ENCODE measurements around the gene NLGN1.

DNA sequence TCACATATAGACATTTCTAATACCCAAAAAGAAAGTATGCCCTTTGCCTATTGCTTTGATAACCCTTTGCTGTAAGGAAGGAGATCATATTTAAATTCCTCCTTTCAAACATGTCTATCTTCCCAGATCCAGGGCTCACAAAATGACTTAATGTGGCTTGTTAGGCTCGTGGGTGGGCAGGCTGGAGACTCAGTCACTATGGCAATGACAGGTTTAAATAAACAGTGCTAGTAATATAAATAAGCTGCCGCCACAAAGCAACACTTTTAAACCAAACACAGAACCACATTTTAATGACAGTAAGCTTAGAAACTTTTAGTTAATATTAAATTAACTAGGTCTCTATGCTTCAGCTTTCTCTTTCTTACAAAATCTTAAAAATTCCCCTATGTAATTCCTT lies 845.6 kb downstream of the NLGN1 start:
- TF ChIP-seq SIN3A (IDR thresholded peaks at IDR 0.05; ENCODE audit: borderline replicate concordance, insufficient read depth, low read length) (no peak), POLR2AphosphoS5 (IDR thresholded peaks at IDR 0.05; ENCODE audit: low read depth, low read length) (no peak), TAF1 (IDR thresholded peaks at IDR 0.05; ENCODE audit: borderline replicate concordance, insufficient read depth, low read length) (no peak), FOXP2 (optimal IDR thresholded peaks at IDR 0.05; ENCODE audit: borderline replicate concordance, extremely low read depth, extremely low read length, insufficient read depth) (no peak)
- TF ChIP-seq, protein P1, sequence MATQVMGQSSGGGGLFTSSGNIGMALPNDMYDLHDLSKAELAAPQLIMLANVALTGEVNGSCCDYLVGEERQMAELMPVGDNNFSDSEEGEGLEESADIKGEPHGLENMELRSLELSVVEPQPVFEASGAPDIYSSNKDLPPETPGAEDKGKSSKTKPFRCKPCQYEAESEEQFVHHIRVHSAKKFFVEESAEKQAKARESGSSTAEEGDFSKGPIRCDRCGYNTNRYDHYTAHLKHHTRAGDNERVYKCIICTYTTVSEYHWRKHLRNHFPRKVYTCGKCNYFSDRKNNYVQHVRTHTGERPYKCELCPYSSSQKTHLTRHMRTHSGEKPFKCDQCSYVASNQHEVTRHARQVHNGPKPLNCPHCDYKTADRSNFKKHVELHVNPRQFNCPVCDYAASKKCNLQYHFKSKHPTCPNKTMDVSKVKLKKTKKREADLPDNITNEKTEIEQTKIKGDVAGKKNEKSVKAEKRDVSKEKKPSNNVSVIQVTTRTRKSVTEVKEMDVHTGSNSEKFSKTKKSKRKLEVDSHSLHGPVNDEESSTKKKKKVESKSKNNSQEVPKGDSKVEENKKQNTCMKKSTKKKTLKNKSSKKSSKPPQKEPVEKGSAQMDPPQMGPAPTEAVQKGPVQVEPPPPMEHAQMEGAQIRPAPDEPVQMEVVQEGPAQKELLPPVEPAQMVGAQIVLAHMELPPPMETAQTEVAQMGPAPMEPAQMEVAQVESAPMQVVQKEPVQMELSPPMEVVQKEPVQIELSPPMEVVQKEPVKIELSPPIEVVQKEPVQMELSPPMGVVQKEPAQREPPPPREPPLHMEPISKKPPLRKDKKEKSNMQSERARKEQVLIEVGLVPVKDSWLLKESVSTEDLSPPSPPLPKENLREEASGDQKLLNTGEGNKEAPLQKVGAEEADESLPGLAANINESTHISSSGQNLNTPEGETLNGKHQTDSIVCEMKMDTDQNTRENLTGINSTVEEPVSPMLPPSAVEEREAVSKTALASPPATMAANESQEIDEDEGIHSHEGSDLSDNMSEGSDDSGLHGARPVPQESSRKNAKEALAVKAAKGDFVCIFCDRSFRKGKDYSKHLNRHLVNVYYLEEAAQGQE (IDR thresholded peaks at IDR 0.05; ENCODE audit: insufficient read depth in 1 of 2, low read depth in 2 of 2, low read length in 2 of 2) = no peak
